Panc1 (cell line): ENCODE results near the gene BEGAIN. TPM values are rescaled to one million over a fixed set of nuclear protein-coding genes. Genes with fewer than 3 reads are reported as not detected.

Experiments
- ATAC-seq: fragments of 200-7000 bp; cut with Tn5 transposase; 2 replicates; pipeline ENCODE4 v1.9.1; 2020; ENCODE audit warnings: mild to moderate bottlenecking, moderate library complexity
- BruUV-seq: library from RNA; stranded (reverse); fragments of 400-500 nt; replicated peaks from 2 replicates; lab custom pipeline; 2021; lab: Mats Ljungman, UMichigan
- CTCF ChIA-PET: fragments of 300-600 bp; sonication (Branson Sonifier 250); formaldehyde crosslinking; loops from one replicate; lab custom pipeline; 2022; ENCODE audit warnings: antibody characterized with exemption; lab: Charles Lee
- POLR2A ChIA-PET: fragments of 300-600 bp; sonication (Branson Sonifier 250); formaldehyde crosslinking; loops from one replicate; lab custom pipeline; 2022; ENCODE audit warnings: antibody characterized with exemption; lab: Charles Lee
- DNase-seq: peaks from one replicate; pipeline ENCODE4 v3.0.0-alpha.2; 2010; ENCODE audit warnings: low read depth, low spot score
- H3K27ac ChIP-seq: 2 replicates; pipeline ENCODE4 v1.5.1; 2011; ENCODE audit warnings: mild to moderate bottlenecking, low read length, inconsistent platforms
- H3K27me3 ChIP-seq: fragments of 200-500 bp; sonication (Bioruptor generic); 2 replicates; pipeline ENCODE4 v1.6.0; 2014; ENCODE audit warnings: low read length, inconsistent platforms; ENCODE audit not compliant: control insufficient read depth, insufficient read depth
- H3K36me3 ChIP-seq: fragments of 200-500 bp; sonication (Bioruptor generic); 2 replicates; pipeline ENCODE4 v1.5.1; 2014; ENCODE audit warnings: inconsistent platforms, mild to moderate bottlenecking, low read length, moderate library complexity; ENCODE audit not compliant: control insufficient read depth, insufficient read depth
- H3K4me1 ChIP-seq: 2 replicates; pipeline ENCODE4 v1.5.1; 2011; ENCODE audit warnings: inconsistent platforms, mild to moderate bottlenecking, low read length, moderate library complexity; ENCODE audit not compliant: control insufficient read depth, insufficient read depth
- H3K4me3 ChIP-seq, 2 experiments: 2 replicates each; pipeline ENCODE4 v1.5.1; 2011 to 2012; ENCODE audit warnings: low read depth in 2 of 2, low read length in 2 of 2, mild to moderate bottlenecking in 2 of 2, inconsistent platforms in 1 of 2, moderate library complexity in 1 of 2
- H3K9me3 ChIP-seq: fragments of 200-500 bp; sonication (Bioruptor generic); 2 replicates; pipeline ENCODE4 v1.5.1; 2014; ENCODE audit warnings: low read depth, mild to moderate bottlenecking, inconsistent platforms, low read length, moderate library complexity; ENCODE audit not compliant: control insufficient read depth, insufficient read depth
- POLR2AphosphoS5 ChIP-seq: IDR thresholded peaks from 2 replicates; pipeline ENCODE4 v1.6.1; 2012; ENCODE audit warnings: mild to moderate bottlenecking, low read depth, low read length, moderate library complexity
- SIN3A ChIP-seq: IDR thresholded peaks from 2 replicates; pipeline ENCODE4 v1.6.1; 2012; ENCODE audit warnings: low read depth, mild to moderate bottlenecking, low read length, moderate library complexity, borderline replicate concordance; ENCODE audit not compliant: insufficient read depth
- TCF7L2 ChIP-seq: IDR thresholded peaks from 2 replicates; pipeline ENCODE4 v1.6.1; 2011; ENCODE audit warnings: mild to moderate bottlenecking, low read depth, low read length, inconsistent platforms
- in situ Hi-C: cut with HindIII; loops from 2 replicates; pipeline ENCODE4 v1.10.0; 2016; ENCODE audit warnings: low sequenced_read_pairs, low pct_unique_long_range_greater_than_20kb
- intact Hi-C: fragments of 100-400 bp; cut with micrococcal nuclease; formaldehyde crosslinking; loops from one replicate; pipeline ENCODE4 v1.10.0; 2022; ENCODE audit not compliant: unreplicated experiment
- total RNA-seq: library from RNA; stranded (reverse); gene quantifications from one replicate; pipeline ENCODE4 v1.2.1, GENCODE V29; 2021; ENCODE audit not compliant: unreplicated experiment
- TF ChIP-seq, protein P1 (sequence below), 2 experiments: IDR thresholded peaks; 2 replicates each; pipeline ENCODE4 v1.6.1; 2011 to 2012; ENCODE audit warnings: low read depth in 2 of 2, control low read depth in 1 of 2, low read length in 1 of 2, mild to moderate bottlenecking in 1 of 2, moderate library complexity in 1 of 2; ENCODE audit not compliant: insufficient read depth in 1 of 2
- TF ChIP-seq, protein P2 (sequence below): fragments of 450-650 bp; IDR thresholded peaks from 2 replicates; pipeline ENCODE4 v1.5.1; 2017; ENCODE audit warnings: mild to moderate bottlenecking

The BEGAIN gene
- total RNA-seq, 1 experiment from 2014 or later, result 26.5 TPM

DNA sequence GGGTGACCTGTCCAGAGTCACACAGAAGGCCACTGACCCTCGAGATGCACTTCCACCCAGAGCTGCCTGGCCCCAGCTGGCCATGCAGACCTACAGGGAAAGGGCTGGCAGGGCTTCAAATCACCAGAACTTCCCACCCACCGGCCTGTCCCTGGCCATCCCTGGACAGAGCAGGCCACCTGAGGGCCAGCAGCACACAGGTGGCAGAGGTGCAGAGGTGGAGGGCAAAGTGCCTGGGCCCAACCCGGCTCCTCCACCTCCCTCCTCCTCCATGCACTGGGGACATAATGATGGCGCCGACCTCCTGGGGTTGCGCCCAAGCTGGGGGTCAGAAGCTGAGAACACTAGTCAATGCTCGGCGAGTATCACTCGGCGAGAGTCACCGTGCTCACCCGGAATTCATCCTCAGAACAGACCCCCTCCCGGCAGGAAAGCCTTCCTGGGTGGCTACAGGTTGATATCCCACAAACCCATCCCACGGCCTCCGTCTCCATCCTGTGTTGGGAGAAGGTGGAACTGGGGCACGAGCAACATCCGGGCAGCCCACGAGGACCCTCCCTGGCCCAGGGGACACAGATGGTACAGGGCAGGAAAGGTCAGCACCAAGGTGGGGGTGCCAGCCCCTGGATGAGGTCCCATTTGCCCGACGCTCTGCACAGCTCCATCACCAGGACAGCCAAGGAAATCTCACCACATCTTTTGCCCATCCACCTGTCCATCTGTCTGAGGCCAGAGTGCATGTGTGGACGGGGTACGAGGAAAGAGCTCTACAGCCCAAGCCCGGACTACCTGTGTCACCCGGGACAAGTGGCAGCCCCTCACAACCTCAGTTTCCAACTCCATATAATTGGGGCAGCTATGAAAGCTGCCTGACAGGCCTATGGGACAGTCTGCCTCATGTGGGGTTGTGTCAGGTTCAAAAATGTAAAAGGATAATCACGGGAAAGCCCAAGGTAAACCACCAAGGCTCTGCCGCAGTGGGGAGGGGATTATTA lies 10.8 kb downstream of the BEGAIN start:
- TF ChIP-seq, protein P1, sequence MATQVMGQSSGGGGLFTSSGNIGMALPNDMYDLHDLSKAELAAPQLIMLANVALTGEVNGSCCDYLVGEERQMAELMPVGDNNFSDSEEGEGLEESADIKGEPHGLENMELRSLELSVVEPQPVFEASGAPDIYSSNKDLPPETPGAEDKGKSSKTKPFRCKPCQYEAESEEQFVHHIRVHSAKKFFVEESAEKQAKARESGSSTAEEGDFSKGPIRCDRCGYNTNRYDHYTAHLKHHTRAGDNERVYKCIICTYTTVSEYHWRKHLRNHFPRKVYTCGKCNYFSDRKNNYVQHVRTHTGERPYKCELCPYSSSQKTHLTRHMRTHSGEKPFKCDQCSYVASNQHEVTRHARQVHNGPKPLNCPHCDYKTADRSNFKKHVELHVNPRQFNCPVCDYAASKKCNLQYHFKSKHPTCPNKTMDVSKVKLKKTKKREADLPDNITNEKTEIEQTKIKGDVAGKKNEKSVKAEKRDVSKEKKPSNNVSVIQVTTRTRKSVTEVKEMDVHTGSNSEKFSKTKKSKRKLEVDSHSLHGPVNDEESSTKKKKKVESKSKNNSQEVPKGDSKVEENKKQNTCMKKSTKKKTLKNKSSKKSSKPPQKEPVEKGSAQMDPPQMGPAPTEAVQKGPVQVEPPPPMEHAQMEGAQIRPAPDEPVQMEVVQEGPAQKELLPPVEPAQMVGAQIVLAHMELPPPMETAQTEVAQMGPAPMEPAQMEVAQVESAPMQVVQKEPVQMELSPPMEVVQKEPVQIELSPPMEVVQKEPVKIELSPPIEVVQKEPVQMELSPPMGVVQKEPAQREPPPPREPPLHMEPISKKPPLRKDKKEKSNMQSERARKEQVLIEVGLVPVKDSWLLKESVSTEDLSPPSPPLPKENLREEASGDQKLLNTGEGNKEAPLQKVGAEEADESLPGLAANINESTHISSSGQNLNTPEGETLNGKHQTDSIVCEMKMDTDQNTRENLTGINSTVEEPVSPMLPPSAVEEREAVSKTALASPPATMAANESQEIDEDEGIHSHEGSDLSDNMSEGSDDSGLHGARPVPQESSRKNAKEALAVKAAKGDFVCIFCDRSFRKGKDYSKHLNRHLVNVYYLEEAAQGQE (IDR thresholded peaks at IDR 0.05; ENCODE audit: insufficient read depth in 1 of 2, low read depth in 2 of 2, low read length in 1 of 2), result no peak
- TF ChIP-seq POLR2AphosphoS5 (no peak), TCF7L2 (no peak), SIN3A (no peak)
- TF ChIP-seq, protein P2, sequence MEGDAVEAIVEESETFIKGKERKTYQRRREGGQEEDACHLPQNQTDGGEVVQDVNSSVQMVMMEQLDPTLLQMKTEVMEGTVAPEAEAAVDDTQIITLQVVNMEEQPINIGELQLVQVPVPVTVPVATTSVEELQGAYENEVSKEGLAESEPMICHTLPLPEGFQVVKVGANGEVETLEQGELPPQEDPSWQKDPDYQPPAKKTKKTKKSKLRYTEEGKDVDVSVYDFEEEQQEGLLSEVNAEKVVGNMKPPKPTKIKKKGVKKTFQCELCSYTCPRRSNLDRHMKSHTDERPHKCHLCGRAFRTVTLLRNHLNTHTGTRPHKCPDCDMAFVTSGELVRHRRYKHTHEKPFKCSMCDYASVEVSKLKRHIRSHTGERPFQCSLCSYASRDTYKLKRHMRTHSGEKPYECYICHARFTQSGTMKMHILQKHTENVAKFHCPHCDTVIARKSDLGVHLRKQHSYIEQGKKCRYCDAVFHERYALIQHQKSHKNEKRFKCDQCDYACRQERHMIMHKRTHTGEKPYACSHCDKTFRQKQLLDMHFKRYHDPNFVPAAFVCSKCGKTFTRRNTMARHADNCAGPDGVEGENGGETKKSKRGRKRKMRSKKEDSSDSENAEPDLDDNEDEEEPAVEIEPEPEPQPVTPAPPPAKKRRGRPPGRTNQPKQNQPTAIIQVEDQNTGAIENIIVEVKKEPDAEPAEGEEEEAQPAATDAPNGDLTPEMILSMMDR, result no peak
- no peaks in the 10 kb centered on the region for H3K36me3 ChIP-seq
- DNase-seq, result no peak
- ChIA-PET POLR2A (no interaction called here), CTCF (no interaction called here)
- no TSS peak for BruUV-seq
- H3K4me3 ChIP-seq, result no peak overlapping the region
- ATAC-seq, result no peak
- H3K27ac ChIP-seq, result no peak overlapping the region
- in situ Hi-C loops, result no loop called here
- intact Hi-C loops, result no loop called here
- no peaks in the 10 kb centered on the region for H3K27me3 ChIP-seq
- 0 out of 2 replicates have a peak, but pooled peaks cover 2% of the 10 kb centered on the region for H3K4me1 ChIP-seq
- no peaks in the 10 kb centered on the region for H3K9me3 ChIP-seq

DNA sequence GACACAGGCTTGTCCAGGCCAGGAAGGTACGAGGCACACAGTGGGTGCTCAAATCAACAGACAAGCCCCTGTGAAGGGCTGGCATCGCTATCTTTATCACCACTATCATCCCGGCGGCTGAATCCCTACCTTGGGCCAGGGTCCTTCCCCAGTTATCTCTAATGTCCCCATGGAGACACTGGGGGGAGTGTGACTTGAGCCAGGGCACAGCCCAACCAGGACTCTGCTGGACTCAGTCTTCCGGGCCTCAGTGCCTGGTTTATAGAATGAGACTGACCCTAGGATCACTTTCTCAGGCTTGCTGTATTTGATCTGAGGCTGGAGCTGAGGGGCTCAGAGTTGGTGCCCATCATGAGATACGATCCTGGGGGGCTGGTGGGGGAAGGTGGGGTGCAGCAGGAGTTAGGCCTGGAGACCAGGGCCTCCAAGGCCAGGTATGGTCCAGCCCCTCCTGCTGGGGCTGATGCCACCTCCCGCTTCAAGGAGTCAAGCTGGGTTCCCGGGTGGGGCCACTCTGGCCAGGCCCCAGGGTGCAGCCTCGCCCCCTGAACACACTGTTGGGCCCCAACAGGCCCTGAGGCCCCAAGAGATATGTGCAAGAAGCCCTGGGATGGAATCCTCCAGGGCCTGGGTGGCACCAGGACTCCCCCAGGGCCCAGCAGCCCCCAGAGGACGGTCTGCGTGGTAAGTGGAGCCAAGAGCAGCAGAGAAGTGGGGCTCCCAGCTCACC lies 11.8 kb downstream of the BEGAIN start:
- ChIA-PET CTCF (no interaction called here), POLR2A (no interaction called here)
- Histone ChIP-seq H3K27ac (no peak overlapping the region), H3K9me3 (no peaks in the 10 kb centered on the region), H3K27me3 (no peaks in the 10 kb centered on the region), H3K4me1 (peaks cover 3% of the 10 kb centered on the region; the same call in 1 of the 2 replicates), H3K4me3 (no peak overlapping the region), H3K36me3 (no peaks in the 10 kb centered on the region)
- in situ Hi-C loops (no loop called here), intact Hi-C loops (no loop called here)
- TF ChIP-seq, protein P2, result no peak
- TF ChIP-seq TCF7L2, result no peak
- TF ChIP-seq POLR2AphosphoS5, result no peak
- TF ChIP-seq SIN3A, result no peak
- TF ChIP-seq, protein P1 (IDR thresholded peaks at IDR 0.05; ENCODE audit: insufficient read depth in 1 of 2, low read depth in 2 of 2, low read length in 1 of 2), result no peak
- BruUV-seq, result no TSS peak
- ATAC-seq (no peak), DNase-seq (no peak)
